Measurements from ENCODE around the gene PTCHD4. TPM values are rescaled to one million over a fixed set of nuclear protein-coding genes. Genes with fewer than 3 reads are reported as not detected.

PTCHD4 gene
- total and polyA plus RNA-seq, 2 experiments from 2014 or later = 1.3 to 2.3 TPM

- Histone ChIP-seq H3K9me3 (ENCODE audit: low read depth) (no peaks in the 10 kb centered on the region), H3K4me3 (no peak overlapping the region), H3K79me2 (no peaks in the 10 kb centered on the region), H3K4me1 (ENCODE audit: insufficient read depth) (peaks cover 6% of the 10 kb centered on the region), H2AFZ (no peak overlapping the region), H4K20me1 (ENCODE audit: insufficient read depth, poor library complexity, severe bottlenecking) (no peaks in the 10 kb centered on the region), H3K27me3 (peaks cover 32% of the 10 kb centered on the region), H3K9me2 (replicated peaks; ENCODE audit: insufficient read depth) (no peaks in the 10 kb centered on the region), H3K27ac (no peak overlapping the region), H3K4me2 (peak overlapping the region; percentile 93), H3K36me3 (replicated peaks; ENCODE audit: insufficient read depth, low read depth) (no peaks in the 10 kb centered on the region)
- 18% methylated on average over 11 of the region's 11 CpGs for WGBS (ENCODE audit: low lambda C conversion rate, missing lambda C conversion rate)
- peak; percentile 8 for DNase-seq (ENCODE audit: low spot score)
- no peak for TF ChIP-seq EZH2phosphoT487 (IDR thresholded peaks at IDR 0.05; ENCODE audit: low read depth, severe bottlenecking, unreplicated experiment)
- no peak for TF ChIP-seq CTCF (IDR thresholded peaks at IDR 0.05; ENCODE audit: poor library complexity)
- no peak for TF ChIP-seq EZH2 (IDR thresholded peaks at IDR 0.05; ENCODE audit: borderline replicate concordance)
These were observed 41.7 kb downstream of the PTCHD4 start for GRCh38 chr6:48069280-48069679.

- no peak overlapping the region for H3K27ac ChIP-seq
- no peaks in the 10 kb centered on the region for H3K36me3 ChIP-seq (replicated peaks; ENCODE audit: insufficient read depth, low read depth)
- H3K79me2 ChIP-seq = no peaks in the 10 kb centered on the region
- H4K20me1 ChIP-seq (ENCODE audit: insufficient read depth, poor library complexity, severe bottlenecking) = no peaks in the 10 kb centered on the region
- H3K4me3 ChIP-seq = peak overlapping the region; percentile 20
- TF ChIP-seq EZH2 (IDR thresholded peaks at IDR 0.05; ENCODE audit: borderline replicate concordance) (no peak), CTCF (IDR thresholded peaks at IDR 0.05; ENCODE audit: poor library complexity) (no peak), EZH2phosphoT487 (IDR thresholded peaks at IDR 0.05; ENCODE audit: low read depth, severe bottlenecking, unreplicated experiment) (no peak)
- H3K4me2 ChIP-seq = peak overlapping the region; percentile 93
- WGBS (ENCODE audit: low lambda C conversion rate, missing lambda C conversion rate) = 5% methylated on average over 33 of the region's 64 CpGs
- H3K9me3 ChIP-seq (ENCODE audit: low read depth) = no peaks in the 10 kb centered on the region
- DNase-seq (ENCODE audit: low spot score) = peak; percentile 19
- H3K4me1 ChIP-seq (ENCODE audit: insufficient read depth) = peaks cover 6% of the 10 kb centered on the region
- peaks cover 32% of the 10 kb centered on the region for H3K27me3 ChIP-seq
- H2AFZ ChIP-seq = peak overlapping the region; percentile 18
- H3K9me2 ChIP-seq (replicated peaks; ENCODE audit: insufficient read depth) = no peaks in the 10 kb centered on the region
These were observed 42.4 kb downstream of the PTCHD4 start for GRCh38 chr6:48068278-48069251.

GRCh38 chr6:48067886-48068277 lies 43.1 kb downstream of the PTCHD4 start:
- H3K4me3 ChIP-seq = no peak overlapping the region
- H3K27ac ChIP-seq = no peak overlapping the region
- no peaks in the 10 kb centered on the region for H3K36me3 ChIP-seq (replicated peaks; ENCODE audit: insufficient read depth, low read depth)
- no peaks in the 10 kb centered on the region for H3K9me2 ChIP-seq (replicated peaks; ENCODE audit: insufficient read depth)
- peaks cover 6% of the 10 kb centered on the region for H3K4me1 ChIP-seq (ENCODE audit: insufficient read depth)
- no peak for DNase-seq (ENCODE audit: low spot score)
- H2AFZ ChIP-seq = peak overlapping the region; percentile 18
- no peaks in the 10 kb centered on the region for H3K9me3 ChIP-seq (ENCODE audit: low read depth)
- no peaks in the 10 kb centered on the region for H3K79me2 ChIP-seq
- TF ChIP-seq EZH2phosphoT487 (IDR thresholded peaks at IDR 0.05; ENCODE audit: low read depth, severe bottlenecking, unreplicated experiment) = no peak
- TF ChIP-seq CTCF (IDR thresholded peaks at IDR 0.05; ENCODE audit: poor library complexity) = no peak
- no peak for TF ChIP-seq EZH2 (IDR thresholded peaks at IDR 0.05; ENCODE audit: borderline replicate concordance)
- H4K20me1 ChIP-seq (ENCODE audit: insufficient read depth, poor library complexity, severe bottlenecking) = no peaks in the 10 kb centered on the region
- 60% methylated on average over 4 of the region's 4 CpGs for WGBS (ENCODE audit: low lambda C conversion rate, missing lambda C conversion rate)
- peaks cover 32% of the 10 kb centered on the region for H3K27me3 ChIP-seq
- H3K4me2 ChIP-seq = peak overlapping the region; percentile 93
